HG03066 (cell line): ENCODE results near the gene BRD4.

Source experiments
- ATAC-seq: cut with Tn5 transposase; IDR thresholded peaks from one replicate; pipeline ENCODE4 v1.9.1; 2021; ENCODE audit warnings: low read depth; ENCODE audit not compliant: unreplicated experiment

Gene BRD4

GRCh38 chr19:15274477-15274876 lies 57.9 kb downstream of the BRD4 start:
- ATAC-seq: no peak

GRCh38 chr19:15269806-15270205 lies 62.5 kb downstream of the BRD4 start:
- no peak for ATAC-seq

GRCh38 chr19:15268928-15269253 lies 63.4 kb downstream of the BRD4 start:
- no peak for ATAC-seq

DNA sequence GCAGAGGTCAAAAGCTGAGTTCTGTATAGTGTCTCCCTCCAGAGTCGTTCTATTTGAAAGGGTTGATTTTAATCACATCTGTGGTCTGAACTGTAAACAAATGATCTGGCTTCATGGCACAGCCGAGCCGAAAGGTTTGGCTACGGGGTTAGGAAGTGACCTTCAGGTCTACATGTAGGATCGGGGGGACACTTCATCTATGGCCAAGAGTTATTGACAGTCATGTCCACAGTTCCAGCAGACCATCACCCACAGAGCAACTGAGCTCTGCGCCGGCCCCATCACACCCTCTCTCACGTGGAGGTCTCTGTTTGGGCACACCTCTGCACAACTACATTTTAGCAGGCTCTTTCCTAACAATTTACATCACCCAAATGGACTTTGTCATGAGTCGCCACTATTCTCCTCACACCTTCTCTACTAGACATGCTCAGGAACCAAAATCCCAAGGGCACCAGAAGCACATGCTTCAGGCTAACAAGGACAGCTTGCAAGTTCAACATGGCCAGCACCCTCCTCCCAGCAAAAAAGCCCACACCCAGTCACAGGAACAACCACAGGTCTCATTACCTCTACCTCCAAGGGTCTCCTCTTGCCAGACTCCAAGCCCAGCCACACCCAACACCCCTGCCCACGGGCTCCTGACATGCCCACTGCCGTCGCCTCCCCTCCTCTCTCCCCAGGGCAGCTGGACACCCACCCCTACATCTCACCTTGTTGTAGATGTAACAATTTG lies 64.0 kb downstream of the BRD4 start:
- ATAC-seq: no peak

- no peak for ATAC-seq
Observed at GRCh38 chr19:15266683-15267082, 65.7 kb downstream of the BRD4 start.

DNA sequence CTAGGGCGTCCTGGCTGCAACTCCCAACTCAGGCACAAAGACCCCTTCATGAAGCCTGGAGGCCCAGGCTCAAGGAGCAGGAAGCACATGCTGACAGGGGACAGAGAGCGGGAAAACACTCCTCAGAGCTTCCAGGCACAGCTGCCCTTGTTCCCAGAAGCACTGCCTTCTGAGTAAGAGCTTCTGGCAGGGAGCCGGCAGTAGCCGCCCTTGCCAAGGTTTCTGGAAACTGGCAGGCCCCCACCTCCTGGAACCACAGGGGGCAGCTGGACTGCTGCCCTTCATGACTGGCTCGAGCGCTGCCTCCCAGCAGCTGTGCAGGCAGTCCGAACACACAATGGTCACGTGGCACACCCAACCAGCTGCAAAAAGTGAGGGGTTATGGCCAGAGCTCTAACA lies 66.5 kb downstream of the BRD4 start:
- ATAC-seq: no peak

DNA sequence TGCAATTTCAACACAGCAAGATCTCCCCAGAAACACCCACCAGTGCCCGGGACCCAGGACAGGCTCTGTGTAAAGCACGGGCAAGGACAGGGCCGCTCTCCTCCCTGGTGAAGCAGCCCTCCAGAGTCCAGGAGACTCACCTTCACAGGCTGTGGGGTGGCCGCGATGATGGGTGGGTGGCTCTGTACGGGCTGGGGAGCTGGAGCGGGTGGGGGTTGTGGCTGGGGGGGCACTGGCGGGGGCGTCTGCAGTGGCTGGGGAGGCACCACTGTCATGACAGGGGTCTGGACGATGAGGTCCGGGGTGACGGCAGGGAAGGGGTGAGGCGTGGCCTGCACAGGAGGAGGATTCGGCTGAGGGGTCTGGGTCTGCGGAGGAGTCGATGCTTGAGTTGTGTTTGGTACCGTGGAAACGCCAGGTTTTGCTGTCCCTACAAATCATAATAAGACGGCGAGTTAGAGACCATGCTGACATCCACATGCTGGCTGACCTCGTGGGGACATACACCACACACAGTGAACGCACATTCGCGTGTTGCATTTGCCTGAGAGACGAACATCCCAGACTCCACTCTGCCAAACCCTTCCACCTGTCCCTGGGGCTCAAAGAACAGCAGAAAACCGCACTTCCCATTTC lies 67.0 kb downstream of the BRD4 start:
- ATAC-seq: no peak

GRCh38 chr19:15264933-15265206 lies 67.5 kb downstream of the BRD4 start:
- ATAC-seq: no peak

DNA sequence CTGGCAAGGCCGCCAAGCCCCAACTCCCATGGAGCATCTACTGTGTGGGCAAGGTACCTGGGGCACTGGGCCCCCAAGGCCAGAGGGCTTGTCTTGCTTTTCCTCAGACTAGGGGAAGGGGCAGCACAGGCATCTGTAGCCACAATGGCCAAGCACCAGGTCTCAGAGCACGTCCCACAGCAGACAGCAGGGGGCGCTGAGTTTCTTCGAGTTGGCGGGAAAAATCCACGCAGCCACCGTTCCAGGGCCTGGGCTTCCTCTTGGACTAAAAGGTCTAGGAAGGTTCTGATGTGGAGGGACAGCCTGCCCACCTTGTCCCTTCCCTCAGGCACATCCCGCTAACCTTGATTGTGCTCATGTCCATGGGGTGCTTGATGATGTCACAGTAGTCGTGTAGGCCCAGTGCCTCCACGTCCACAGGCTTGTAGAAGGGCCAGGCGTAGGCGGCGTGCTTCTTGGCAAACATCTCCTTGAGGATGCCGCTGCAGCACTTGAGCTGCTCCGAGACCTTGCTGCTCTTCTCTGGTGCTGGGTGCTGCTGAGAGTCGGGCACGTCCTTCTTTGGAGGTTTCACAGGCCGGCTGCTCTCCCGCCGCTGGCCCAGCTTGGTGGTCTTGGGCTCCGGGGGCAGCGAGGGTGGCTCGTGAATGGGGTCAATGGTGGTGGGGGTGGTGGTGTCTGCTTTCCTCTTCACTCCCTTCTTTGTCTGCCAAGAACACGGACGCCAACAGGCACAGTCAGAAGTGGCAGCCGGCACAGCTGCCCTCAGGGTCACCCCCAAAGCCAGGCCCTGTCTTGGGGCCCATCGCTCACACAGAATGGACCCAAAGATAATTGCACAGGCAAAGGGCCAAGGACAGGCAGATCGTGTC lies 68.0 kb downstream of the BRD4 start:
- ATAC-seq: no peak

DNA sequence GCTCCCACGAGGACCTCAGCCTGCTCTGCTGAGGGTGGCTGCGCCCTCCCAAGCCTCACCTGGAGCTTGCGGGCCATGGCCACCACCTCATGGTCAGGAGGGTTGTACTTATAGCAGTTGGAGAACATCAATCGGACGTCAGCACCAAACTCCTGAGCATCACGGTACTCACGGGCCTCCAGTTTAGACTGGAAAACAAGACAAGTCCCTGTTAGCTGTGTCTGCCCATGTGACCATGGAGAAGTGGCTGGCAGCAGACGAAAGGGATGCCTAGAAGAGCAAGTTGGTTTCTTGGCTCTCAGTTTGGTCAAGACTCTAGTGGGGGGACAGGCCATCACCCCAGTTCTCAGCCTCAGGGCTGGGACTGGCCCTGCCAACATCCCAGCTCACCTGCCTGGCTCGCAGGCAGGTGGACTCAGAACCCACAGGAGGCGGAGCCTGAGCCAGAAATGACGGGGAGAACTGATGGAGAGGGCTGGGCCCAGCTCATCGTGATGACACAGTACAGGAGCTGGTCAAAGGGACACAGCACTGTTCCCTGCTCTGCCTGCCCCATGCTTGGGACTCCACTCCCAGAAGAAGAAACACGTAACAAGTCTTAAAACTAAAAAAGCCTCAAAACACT lies 68.9 kb downstream of the BRD4 start:
- ATAC-seq: no peak

GRCh38 chr19:15262011-15262410 lies 70.3 kb downstream of the BRD4 start:
- ATAC-seq: no peak

DNA sequence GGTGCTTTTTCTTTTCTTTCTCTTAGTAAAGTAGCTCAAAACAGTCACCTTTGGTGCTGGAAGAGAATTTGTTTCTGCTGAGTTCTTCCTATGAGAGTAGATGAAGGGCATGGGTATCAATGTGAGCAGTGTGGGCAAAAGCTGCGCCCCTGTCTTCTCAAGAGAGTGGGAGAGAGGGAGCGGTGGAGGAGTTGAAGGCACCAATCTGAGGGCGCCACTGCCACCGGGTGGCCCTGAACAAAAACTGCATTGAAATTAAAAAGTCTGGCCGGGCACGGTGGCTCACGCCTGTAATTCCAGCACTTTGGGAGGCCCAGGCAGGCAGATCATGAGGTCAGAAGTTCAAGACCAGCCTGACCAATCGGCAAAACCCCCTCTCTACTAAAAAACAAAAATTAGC lies 71.4 kb downstream of the BRD4 start:
- no peak for ATAC-seq

- no peak for ATAC-seq
Observed at GRCh38 chr19:15259907-15260306, 72.4 kb downstream of the BRD4 start.

GRCh38 chr19:15257782-15258181 lies 74.6 kb downstream of the BRD4 start:
- no peak for ATAC-seq

GRCh38 chr19:15256708-15257331 lies 75.5 kb downstream of the BRD4 start:
- no peak for ATAC-seq

GRCh38 chr19:15255359-15255990 lies 76.9 kb downstream of the BRD4 start:
- no peak for ATAC-seq

DNA sequence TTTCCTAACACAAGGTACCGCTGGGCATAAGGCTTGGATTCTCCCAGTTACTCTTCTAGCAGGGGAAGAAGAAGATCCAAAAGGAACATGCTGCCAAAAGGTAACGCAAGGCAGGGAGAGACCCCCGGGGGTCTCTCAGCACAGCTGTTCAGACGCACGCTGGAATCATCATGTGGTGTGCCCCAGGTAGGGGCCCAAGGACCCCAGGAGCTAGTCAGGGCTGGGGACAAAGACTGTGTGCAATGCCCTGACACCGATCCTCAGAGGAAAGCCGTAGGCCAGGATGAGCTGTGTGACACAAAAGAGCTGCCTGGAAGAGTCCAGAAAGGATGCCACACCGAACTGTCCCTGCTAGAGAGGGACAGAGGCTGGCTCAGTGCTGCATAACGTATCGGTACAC lies 77.8 kb downstream of the BRD4 start:
- ATAC-seq: no peak

- no peak for ATAC-seq
Observed at GRCh38 chr19:15253513-15253912, 78.8 kb downstream of the BRD4 start.

- ATAC-seq: no peak
Observed at GRCh38 chr19:15253061-15253460, 79.3 kb downstream of the BRD4 start.

- no peak for ATAC-seq
Observed at GRCh38 chr19:15252398-15253018, 79.8 kb downstream of the BRD4 start.
